G401.6 (cell line): ENCODE results near the gene SPG7.
A peak's percentile ranks its signal among the peaks of the same experiment; 100 is the strongest.

Experiments used
- FAIRE-seq: peaks from 2 replicates; lab custom pipeline; 2012; peaks lifted over from hg19 to GRCh38; lab: Jason Lieb, UNC

Gene SPG7

DNA sequence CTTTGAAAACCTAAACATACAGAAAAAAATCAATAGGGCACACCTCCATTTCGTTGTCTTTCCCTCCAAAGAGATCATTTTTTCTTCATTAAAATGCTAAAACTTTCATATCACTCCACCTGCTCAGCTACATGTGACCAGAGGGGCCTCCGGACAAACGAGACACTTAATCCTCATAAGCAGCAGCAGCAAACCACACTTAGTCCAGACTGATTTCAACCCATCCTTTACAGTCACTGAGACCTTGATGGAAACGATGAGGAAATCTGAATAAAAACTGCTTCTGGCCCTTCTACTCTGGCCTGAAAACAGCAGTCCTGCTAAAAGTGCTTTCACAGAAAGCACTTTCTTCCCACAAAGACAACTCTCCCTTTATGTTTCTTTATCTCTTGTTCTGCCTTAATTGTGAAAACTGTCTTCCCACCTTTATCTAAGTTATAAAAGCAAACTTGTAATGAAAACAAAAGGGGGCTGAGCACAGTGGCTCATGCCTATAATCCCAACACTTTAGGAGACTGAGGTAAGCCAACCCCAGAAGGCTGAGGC is 22.4 kb upstream of the SPG7 start:
- FAIRE-seq: no peak

DNA sequence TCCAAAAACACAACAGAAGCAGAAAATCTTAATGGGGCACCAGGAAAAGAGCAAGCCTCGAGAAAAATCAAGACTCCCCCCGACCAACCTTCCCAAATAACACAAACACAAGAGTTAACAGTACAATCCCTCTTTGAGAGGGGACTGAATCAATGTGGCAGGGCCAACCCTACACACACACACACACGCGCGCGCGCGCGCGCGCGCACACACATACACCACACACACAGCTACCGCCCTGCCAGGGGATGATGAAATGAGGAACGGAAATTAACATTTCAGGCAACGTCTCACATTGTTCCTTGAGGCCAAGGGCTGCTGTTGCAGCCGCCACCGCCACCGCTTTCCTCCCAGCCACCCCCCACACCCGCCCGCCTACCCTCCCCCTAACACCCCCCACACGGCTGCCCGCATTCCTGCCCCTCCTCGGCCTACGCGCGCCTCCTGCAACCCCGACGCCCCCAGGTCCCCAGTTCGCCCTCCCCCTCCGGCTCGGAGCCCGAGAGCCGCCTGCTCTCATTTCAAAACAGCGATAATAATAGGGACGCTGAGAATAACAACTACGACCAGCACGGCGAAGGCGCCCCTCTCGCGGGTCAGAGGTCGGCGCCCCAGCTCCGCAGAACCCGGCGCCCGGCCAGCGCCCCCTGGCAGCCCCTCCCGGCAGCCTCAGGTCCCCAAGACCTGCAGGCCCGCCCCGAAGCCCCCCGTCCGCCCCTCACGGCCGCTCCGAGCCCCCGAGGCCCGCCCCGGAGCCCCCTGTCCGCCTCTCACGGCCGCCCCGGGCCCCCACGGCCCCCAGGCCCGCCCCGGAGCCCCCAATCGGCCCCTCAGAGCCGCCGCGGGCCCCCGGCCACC is 18.9 kb upstream of the SPG7 start:
- FAIRE-seq: no peak

DNA sequence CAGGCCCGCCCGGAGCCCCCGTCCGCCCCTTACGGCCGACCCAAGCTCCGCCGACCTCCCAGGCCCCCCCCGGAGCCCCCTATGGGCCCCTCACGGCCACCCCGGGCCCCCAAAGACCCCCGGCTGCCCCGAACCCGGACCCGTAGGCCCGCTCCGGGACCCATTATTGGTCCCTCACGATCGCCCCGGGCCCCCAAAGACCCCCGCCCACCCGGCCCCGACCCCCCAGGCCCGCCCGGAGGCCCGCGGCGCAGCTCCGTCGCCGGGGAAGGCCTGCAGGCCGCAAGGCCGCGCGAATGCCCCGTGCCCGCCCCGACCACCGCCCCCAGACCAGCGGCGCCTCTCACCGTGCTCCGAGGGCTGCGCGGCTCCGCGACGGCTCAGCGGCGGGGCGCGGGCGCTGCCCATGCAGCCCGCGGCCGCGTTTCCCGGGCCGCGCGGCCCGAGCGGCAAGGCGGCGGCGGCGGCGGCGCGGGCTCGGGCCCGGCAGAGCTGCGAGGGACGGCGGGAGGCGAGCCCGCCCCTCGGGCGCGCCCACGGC is 18.2 kb upstream of the SPG7 start:
- no peak for FAIRE-seq

DNA sequence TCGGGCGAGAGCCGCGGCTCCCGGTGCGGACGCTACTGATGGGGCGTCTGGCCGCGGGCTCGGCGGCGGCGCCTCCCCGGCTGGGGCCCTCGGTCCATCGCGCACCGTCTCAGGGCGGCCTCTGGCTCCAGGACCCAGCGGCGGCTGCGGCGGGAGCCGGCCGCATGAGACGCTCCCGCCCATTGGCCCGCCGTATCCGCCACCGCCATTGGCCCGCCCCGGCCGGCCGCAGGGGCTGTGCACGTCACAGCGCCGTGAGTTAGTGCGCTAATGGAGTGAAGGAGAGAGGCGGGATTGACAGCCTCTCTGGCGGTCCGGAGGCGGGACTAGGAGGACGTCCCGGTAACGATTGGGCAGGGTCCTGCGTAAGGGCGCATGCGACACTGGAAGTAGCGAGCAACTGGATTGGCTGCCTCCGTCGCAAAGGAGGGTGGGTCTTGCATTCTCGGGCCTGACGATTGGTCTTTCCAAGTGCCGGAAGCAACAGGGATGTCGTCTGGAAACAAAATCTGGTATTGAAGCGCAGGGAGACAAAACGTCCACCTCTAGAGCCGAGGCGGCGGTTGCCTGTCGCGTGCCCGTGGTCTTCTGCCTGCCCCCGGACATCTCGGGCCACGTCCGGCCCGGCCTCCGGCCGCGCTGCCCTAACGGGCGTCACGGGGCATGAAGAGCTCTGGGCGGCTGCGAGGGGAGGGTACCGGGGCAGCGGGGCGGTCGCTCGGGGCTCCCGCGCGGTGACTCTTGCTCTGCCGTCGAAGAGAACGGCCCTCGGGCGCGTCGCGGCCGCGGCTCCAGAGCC is 17.6 kb upstream of the SPG7 start, which contains the start of gene ANKRD11:
Gene ANKRD11 (minus strand): TSS at position 123 of the 799 bp plus-strand sequence. CDS start 173,542 bp downstream, outside the sequence.
- peak; percentile 96 for FAIRE-seq

DNA sequence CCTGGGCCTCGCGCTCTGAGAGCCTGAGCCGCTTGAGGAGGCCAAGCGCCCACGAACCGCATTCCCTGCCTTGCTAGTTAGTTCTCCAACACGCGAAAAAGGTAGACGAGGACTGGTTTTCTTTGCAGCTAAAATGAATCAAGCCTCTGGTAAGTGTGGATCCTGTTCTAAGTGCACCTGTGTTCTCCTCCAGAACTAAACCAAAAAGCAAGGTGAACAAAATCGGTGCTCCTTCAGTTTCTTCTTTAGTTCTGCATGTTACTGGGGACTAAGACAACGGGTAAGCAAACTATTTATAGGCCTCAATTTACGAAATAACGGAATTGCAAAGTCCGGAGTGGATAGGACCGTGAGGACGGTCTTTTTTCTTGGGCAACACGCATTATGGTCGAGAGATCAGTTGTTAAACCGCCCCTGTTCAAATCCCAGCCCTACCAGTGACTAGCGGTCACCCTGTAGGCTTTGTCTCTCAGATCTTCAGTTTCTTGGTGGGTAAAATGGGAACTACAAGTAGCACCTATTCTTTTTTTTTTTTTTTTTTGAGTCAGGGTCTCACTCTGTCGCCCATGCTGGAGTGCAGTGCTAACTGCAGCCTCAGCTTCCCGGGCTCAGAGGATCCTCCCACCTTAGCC is 16.8 kb upstream of the SPG7 start:
- FAIRE-seq: no peak

DNA sequence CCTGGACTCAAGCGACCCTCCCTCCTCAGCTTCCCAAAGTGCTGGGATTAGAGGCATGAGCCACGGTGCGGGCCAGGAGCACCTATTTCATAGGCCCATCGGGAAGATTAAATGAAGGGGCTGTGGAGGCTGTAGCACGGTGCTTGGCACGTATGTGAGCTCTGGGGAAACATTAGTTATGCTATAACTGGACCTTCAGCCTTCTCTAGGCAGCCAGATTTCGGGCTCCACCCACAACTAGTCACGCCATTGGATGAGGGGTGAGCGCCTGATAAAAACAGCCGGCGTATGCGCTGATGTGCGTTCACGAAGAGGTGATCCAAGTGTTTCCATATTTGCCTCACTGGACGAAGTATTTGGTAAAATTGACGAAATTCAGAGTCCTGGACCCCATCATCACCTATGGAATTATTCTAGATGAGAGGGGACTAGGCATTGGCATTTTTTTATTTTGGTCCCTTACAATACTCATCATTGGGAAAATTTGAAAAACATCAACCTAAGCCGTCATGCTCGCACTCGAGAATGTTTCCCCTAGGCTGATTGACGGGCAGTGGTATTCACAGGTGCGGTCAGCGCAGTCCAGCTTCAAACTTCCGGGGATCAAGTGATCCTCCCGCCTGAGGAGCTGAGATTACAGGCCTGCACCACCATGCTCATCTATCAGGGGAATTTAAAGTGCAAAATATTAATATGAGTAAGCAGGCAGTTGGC is 16.1 kb upstream of the SPG7 start:
- no peak for FAIRE-seq

DNA sequence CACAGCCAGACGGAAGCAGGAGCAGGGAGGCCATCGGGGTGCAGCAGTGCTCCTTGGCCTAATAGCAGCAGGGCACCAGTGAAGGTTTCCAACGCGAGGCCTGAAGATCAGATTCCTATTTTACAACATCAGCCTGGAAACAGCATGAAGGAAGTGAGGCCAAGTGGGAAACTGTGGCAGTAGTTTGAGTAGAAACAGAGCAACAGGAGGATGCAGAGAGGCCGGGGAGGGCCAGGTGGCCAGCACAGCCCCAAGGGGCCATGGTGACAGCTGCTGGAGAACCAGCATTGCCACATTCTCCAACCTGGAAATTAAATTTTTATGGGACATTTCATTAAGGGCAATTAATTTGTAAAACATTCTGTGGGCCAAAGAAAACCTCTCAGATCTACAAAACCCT is 14.4 kb upstream of the SPG7 start:
- FAIRE-seq: no peak

DNA sequence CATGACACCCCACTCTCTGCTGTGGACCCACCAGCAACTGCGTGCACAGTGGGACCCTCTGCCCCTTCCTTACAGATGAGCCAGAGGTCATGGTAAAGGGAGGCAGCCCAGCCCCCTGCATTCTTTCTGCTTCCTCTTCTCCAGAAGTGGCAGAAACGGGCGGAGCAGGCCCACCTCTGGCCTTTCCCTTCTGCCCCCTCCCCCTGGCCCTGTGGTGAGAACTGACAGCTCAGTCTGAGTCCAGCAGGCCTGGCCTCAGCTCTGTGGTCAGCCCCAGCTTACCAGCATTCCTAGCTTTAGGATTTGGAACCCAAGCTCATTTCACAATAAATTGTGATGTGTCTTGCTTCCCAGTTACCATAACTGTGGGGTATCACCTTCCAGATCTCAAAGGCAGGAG is 13.1 kb upstream of the SPG7 start:
- no peak for FAIRE-seq

DNA sequence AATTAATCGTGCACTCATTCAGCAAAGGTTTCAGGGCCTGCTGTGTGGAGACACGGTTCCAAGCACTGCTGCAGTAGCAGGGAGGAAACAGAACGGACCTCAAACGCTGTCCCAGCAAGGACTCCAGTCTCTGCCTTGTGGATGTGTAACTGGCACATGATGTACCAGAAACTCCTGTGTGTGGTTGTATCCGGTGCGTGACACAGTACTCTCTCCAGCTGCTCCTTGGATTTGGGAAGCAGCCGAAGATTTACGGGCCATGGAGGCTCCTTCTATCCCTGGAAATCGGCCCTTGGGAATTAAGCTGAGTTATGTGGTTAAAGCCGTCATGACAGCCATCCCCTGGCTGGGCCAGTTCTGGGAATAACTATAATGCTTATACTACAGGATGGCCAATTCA is 9.4 kb upstream of the SPG7 start:
- FAIRE-seq: no peak

DNA sequence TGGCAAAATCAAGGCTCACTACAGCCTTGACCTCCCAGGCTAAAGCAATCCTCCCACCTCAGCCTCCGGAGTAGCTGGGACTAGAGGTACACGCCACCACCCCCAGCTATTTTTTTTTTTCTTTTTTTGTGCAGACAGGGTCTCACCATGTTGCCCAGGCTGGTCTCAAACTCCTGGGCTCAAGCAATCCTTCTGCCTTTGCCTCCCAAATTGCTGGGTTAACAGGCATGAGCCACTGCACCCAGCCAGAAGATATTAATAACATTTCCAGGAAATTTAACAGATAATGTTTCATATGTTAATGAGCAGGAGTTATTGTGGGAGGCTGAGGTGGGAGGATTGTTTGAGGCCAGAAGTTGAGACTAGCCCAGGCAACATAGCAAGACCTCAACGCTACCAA is 8.4 kb upstream of the SPG7 start:
- no peak for FAIRE-seq

DNA sequence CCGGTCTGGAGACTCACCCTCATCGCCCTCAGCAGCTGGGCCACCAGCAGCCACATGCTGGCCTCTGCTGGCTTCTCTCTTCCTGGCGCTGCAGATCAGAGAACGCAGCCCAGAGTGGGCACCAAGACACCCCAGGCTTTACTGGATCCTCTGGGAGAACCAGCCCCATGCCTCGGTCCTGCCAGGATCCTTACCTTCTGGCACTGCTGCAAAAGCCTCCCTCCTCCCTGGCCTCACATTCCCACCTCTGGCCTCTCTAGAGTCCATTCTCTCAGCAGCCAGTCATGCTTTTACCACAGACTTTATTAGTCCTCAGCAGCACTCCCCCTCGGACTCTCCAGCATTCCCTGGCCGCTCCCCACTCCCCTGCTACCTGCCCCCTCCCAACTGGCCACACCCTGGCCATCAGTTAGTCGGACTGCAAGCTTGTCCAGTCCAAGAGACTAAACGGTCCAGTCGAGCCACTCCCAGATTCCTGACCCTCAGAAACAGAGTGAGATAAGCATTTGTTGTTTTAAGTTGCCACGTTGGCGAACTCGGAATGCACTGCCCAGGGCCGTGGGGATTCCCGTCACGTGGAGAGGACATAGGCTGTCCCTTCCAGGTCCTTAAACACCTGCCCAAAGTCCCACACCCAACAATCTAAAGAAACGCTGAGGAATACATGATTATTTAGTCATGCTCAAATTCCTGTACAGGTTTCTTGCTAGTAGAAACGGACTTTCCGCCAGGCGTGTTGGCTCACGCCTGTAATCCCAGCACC is 5.9 kb upstream of the SPG7 start:
- FAIRE-seq: no peak

DNA sequence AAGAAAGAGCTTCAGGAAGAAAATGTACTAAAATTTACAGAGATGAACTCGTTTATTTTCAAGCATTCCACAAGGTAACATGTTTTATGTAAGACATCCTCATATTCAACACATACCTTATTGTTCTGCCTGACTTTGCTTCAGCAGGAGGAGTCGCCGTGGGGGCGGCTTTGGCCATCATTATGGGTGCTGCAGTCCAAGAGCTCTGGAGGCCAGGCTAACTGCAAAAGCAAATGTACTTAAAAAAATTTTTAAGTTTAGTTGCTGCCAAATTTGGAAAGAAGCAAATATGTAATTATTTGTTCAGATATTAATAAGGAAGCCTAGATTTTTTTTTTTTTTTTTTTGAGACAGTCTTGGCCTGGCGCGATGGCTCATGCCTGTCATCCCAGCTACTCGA is 4.1 kb upstream of the SPG7 start:
- no peak for FAIRE-seq

DNA sequence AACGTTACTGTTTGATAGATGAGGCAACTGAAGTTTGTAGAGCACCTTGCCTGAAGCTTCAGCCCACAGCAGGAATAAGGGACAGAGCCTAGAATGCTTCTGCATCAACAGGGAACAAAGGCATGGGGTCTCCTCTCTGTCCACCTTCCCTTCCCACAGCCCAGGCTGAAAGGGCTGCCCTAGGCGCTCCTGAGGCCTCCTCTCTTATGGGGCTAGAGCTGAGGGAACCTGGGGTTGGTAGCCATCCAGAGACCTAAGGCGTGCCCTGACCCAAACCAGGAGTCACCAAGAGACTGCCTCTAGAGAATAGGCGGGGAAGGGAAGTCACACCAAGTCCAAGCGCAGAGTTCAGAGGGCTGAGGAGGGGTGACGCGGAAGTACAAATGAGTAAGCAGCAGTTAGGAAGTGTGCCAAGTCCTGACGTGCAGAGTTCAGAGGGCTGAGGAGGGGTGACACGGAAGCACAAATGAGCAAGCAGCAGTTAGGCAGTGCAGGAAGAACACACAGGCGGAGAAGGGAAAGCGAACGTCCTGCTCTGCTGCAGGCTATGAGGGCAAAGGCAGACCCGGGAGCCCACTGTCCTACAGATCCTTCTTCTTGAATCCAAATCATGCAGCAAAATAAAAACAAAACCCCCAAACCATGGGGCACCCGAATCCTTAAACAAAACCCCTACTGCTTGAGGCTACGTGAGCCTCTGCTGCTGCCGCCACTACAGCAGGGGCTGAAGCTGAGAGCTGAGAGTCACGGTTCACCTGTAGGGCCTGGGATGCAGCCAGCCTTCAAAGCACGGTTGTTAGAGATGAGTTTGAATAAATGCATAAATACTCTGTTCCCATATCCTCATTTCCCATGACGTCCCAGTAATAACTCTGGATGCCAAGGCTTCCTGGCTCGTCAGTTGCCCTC is 2.7 kb upstream of the SPG7 start:
- FAIRE-seq: no peak

DNA sequence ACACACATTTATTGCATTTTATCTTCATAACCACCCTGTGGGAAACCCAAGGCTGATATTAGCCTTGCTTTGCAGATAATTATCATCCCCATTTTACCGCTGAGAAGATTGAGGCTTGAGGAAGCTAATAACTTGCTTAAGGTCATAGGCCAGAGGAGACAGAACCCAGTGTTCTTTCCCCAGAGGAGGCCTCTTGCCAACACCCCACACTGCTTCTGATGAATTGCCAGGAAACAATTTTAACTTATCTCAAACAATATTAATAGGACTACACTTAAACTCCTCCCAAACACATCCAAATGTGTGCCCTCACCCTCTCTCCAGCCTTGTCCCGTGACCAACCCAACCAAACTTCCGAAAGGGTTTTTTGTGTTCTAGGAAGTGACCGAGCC is 2.1 kb upstream of the SPG7 start:
- no peak for FAIRE-seq

DNA sequence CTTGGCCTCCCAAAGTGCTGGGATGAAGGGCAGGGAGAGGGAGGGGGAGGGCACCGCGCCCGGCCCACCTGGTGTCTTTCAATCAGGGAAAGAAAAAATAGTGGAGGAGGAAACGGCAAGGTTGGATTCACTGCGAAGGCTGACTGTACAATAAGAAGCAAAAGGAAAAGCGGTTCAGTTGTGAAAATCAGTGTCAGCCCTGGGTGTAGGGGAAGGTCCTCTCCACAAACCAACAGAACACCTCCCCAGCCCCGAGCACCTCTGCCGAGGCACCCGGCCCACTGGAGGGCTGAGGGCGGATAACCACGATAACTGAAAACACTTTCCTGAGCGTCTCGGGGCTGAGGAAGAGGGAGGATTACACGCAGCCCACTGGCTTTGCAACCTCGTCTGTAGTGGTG is 1.4 kb upstream of the SPG7 start:
- FAIRE-seq: no peak

DNA sequence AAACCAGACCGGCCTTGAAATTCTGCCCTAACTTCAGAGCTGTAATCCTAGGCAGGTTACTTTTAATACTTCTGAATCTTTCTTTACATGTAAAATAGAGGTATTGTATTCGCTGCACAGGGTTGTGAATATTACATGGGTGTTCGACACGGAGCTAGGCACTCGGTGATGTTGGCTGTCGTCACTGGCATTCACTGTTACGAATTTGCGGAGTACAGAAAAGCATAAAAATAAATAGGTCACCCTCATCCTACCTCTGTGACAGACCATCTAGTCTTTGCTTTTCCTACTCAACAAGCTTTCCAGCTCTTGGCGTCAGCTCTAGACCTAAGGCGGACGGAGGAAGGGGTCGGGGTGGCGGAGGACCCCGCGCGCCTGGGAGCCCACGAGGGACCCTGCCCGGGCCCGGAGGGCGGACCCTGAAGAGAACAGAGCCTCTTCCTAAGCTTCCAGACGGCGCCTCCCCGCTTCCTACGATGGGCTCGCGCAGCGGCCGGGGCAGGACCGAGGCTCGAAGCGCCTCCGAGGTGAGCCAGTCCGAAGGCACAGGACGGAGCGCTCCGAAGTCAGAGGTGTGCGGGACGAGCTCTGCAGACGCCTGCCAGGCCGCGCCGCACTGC is 879 bp upstream of the SPG7 start:
- no peak for FAIRE-seq

DNA sequence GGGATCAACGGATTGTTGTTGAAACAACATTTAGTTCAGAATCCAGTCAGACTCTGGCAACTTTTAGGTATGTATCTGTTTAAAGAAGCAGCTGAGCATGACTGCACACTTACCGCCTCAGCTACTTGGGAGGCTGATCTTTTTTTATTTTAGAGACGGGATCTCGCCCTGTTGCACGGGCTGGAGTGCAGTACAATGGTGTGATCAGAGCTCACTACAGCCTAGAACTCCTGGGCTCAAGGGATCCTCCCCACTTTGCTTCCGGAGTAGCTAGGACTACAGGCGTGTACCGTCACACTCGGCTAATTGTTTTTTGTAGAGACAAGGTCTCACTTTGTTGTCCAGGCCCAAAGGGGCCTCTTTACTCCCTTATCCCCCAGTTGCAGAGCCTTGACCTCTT is 2.3 kb downstream of the SPG7 start:
- FAIRE-seq: no peak

DNA sequence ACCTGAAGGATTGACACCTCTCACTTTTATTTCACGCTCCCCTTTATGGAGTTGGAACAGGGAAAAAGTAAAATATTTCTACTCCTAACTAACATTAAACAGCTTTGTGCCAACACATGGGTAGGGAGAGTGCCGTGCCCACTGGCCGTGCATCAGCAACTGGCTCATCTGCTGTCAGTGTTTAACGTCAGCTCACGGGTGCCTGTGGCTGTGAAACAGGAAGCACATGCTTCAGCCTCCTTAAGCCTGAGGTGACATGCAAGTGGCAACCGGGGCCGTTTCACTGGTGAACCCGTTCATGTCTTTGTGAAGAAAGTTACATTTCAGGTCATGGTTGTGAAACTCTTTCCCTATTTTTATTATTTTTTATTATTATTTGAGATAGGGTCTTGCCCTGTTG is 3.2 kb downstream of the SPG7 start:
- FAIRE-seq: no peak

DNA sequence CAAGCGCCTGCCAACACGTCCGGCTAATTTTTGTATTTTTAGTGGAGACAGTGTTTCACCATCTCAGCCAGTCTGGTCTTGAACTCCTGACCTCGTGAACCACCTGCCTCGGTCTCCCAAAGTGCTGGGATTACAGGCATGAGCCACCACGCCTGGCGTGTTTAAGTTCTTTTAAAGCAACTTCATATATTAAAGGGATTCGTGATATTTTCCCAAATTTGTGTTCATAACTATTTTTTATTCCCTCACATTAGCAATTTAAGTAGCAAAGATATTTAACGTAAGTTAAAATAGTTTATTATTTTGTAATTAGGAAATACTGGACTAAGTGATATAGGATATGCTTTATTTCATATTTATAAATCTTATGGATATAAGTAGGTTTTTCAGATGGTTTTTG is 4.2 kb downstream of the SPG7 start:
- no peak for FAIRE-seq

DNA sequence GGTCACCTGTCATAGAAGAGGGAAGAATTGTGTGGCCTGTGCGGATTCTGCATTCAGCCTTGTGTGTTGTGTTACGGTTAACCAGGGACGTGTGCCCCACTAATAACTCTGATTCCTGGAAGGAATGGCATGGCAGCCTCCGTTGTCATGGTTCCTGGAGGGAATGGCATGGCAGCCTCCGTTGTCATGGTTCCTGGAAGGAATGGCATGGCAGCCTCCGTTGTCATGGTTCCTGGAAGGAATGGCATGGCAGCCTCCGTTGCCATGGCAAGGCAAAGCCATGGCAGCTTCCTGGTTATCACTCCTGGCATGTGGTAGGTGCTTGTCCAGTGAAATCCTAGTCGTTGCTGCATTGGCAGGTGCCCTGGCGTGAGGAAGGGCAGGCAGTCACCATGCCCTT is 8.9 kb downstream of the SPG7 start:
- no peak for FAIRE-seq
